NCI-H748 (cell line): Measurements from ENCODE around the gene PRKCE.

ENCODE experiments used
- DNase-seq: peaks from one replicate; lab custom pipeline; 2025; ENCODE audit not compliant: unreplicated experiment; lab: John Stamatoyannopoulos, UW

The PRKCE gene

GRCh38 chr2:45722477-45722876 is 71.0 kb downstream of the PRKCE start:
- no peak for DNase-seq

GRCh38 chr2:45723857-45724256 is 72.4 kb downstream of the PRKCE start:
- DNase-seq: no peak

DNA sequence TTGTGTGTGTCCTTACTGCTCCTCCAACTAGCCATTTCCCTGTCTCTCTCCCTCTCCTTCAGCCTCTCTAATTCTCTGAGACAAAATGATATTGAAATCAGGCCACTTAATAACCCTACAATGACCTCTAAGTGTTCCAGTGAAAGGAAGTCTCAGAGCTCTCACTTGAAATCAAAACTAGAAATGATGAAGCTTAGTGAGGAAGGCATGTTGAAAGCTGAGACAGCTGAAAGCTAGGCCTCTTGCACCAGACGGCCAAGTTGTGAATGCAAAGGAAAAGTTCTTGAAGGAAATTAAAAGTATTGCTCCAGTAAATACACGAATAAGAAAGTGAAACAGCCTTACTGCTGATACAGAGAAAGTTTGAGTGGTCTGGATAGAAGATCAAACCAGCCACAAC is 72.9 kb downstream of the PRKCE start:
- DNase-seq: no peak

DNA sequence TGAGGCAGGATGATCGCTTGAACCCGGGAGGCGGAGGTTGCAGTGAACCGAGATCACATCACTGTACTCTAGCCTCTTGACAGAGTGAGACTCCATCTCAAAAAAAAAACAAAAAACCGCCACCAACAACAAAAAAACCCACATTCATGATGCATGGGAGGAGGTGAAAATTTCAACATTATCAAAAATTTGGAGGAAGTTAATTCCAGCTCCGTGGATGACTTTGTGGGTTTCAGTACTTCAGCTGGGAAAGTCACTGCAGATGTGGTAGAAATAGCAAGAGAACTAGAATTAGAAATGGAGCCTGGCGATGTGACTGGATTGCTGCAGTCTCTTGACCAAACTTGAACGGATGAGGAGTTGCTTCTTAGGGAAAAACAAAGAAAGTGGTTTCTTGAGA is 74.3 kb downstream of the PRKCE start:
- DNase-seq: no peak

DNA sequence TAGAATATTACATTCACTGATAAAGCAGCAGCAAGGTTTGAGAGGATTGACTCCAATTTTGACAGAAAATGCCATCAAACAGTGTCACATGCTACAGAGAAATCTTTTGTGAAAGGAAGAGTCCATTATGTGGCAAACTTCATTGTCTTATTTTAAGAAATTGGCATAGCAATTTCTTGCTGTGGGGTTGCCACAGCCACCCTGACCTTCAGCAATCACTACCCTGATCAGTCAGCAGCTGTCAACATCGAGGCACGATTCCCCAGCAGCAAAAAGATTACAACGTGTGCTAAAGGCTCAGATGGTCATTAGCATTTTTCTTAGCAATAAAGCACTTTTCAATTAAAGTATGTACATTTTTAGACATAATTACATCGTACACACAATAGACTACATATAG is 74.7 kb downstream of the PRKCE start:
- DNase-seq: no peak

DNA sequence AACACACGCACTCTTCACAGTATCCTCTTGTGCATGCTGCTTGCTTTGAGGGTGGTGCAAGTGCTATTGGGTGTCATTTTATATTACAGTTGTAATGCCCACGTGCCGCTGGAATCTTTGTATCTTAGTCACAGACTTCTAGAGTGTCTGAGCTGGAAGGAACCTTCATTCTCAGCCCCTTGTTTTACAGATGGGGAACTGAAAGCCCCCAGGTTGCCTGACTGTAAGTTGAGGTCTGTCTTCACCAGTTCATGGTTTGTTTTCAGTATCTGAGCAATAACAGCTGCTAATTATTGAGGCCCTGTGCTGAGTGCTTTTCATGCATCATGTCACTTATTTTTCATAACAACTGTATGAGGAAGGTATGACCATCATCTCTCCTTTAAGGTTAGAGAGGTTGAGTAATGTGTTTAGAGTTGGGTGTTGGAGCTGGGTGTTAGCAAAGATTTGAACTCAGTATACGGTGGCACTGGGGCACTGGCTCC is 77.0 kb downstream of the PRKCE start:
- no peak for DNase-seq

GRCh38 chr2:45729753-45730512 is 78.5 kb downstream of the PRKCE start:
- DNase-seq: peak; percentile 1

GRCh38 chr2:45731141-45731540 is 79.7 kb downstream of the PRKCE start:
- DNase-seq: no peak

- no peak for DNase-seq
Measured at GRCh38 chr2:45732436-45732835, 81.0 kb downstream of the PRKCE start.

- no peak for DNase-seq
Measured at GRCh38 chr2:45732946-45733345, 81.5 kb downstream of the PRKCE start.

GRCh38 chr2:45734336-45734735 is 82.9 kb downstream of the PRKCE start:
- DNase-seq: no peak

DNA sequence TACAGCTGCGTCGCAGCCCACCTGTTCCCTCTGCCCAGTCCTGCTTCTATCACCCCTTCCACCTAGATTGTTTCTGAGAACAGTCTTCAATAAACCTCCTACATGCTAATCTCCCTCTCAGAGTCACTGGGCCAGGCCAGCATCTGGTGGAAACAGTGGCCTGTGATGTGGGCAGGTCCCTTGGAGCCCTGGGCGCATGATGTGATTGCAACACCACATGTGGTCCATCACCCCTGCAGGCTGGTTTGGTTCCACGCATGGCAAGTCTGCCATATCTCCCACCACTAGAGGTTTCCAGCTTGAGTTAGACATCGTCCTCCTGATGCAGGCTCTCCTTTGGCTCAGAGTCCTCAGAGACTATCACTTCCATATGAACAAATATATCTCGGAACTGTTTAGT is 83.5 kb downstream of the PRKCE start:
- no peak for DNase-seq

DNA sequence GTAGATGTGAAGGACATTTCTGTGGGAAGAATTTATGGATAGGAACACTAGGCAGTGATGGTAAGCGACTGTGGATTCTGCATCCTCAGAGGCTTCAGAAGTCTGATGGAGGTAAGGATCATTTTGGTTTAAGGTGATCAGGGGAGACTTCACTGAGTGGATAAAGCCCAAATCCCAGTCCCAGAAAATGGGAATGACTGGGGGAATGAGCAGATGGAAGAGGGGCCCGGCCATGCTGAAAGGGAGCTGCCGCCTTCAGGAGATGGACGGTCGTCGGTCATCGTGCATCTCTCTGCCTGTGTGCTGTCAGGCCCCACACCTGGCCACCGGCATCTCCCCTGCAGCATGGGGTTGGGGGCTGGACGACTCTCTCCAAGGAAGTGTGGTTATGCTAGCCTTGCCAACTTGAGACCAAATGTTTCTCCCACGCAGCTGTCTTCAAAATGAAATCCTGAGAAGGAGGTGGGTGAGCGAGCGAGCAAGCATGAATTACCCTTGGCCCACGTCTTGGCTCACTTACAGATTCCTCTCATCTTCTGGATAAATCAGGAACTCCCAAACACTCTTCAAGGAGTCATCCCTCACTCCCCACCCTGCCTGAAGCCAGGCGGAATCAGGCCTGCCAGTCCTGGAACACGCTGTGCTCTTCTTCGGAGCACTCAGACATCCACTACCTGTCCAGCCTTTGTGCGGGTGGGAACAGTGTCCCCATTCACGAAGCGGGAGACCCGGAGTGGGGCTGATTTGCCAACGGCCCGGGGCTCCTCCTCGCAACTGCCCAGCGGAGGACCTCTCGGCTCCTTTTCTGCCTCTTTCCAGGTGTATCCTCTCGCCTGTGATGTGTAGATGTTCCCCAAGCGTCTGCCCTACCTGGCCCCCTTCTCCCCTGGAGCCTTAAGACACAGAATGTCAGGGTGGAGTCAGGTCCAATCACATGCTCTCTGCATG is 85.6 kb downstream of the PRKCE start:
- no peak for DNase-seq

DNA sequence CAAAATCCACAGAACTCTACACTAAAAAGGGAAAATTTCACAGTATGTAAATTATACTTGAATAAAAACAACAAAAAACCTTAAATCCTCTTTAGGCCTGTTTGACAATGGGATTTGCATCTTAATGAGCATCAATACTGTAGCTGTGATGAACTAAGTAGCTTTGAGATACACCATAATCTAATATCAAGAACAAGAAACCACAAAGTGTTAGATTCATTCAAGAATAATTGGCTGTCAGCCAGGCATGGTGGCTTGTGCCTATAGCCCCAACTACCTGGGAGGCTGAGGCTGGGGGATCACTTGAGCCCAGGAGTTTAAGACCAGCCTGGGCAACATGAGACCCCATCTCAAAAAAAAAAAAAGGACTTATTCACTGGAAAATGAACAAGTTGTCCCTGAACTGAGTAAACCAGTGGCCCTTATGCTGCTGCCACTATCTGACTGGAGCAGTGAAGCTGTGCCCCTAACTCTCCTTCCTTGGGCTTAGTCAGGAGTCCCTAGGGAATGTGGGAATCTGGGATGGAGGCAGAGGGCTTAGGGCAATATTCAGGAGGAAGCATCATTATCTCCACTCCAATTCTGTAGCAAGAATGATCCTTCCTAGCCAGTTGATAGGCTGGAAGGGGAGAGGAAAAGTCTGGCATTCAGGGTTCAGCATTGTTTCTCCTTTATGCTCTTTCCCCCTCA is 88.5 kb downstream of the PRKCE start:
- no peak for DNase-seq

- DNase-seq: no peak
Measured at GRCh38 chr2:45741161-45741850, 89.8 kb downstream of the PRKCE start.

DNA sequence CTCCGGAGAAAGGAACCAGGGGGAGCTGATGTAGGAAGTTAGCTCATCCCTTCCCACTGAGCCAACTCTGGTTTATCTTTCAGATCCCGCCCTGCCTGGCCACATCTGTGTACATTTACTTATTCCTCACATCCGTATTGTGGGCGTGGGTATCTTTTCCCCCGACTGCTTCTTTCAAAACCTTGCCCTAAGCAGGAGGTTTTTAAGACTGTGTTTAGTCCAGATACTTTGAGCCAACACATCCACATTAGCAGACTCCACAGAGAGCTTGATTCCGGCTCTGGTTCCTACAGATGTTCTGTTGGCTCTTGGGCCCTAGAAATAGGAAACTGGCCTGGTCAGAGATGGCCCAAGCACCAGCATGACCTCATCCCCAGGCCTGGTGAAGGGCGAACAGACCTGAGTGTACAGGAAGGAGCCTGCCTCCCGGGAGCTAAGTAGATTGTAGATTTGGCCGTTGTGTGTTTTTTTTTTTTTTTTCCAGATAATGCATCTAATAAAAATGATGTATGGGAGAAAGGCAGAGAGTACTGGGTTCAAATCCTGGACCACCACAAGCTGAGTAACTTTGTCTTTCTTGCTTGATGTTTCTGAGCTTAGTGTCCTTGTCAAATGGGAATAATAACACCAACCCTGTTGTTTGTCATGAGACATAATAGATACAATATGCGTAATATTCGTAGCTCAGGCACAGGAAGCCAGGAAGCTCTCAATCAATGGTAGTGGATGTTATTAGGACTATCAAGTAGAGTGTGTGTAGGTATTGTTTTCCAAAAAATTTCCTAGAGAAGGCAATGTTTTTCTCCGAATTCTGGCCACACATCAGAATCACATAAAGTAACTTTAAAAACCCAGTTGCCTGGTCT is 92.3 kb downstream of the PRKCE start:
- no peak for DNase-seq

GRCh38 chr2:45745231-45745630 is 93.8 kb downstream of the PRKCE start:
- no peak for DNase-seq

DNA sequence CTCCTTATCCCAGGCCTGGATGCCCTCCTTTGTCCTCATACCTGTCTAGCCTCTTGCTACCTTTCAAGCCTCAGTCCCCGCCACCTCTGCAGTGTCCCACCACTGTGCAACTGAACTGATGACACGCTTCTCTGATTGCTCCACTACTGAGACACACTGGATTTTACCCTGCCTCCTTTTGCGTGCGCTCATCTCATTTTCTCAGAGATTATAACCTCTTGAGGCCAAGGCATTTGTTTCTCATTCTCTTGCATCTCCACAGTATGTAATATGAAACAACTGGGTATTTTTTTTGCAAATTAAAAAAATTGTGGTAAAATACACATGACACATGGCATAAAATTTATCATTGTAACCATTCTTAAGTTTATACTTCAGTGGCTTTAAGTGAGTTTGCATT is 95.4 kb downstream of the PRKCE start:
- DNase-seq: no peak

DNA sequence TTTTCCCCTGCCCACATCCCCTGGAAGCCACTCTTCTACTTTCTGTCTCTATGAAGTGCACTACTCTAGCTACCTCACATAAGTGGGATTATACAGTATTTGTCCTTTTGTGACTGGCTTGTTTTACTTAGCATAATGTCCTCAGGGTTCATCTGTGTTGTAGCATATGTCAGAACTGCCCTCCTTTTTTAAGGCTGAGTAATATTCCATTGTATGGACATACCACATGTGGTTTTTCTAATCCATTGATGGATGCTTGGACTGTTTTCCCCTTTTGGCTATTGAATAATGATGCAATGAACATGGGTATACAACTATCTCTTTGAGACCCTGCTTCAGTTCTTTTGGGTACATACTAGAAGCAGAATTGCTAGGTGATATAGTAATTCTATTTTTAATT is 95.9 kb downstream of the PRKCE start:
- no peak for DNase-seq

DNA sequence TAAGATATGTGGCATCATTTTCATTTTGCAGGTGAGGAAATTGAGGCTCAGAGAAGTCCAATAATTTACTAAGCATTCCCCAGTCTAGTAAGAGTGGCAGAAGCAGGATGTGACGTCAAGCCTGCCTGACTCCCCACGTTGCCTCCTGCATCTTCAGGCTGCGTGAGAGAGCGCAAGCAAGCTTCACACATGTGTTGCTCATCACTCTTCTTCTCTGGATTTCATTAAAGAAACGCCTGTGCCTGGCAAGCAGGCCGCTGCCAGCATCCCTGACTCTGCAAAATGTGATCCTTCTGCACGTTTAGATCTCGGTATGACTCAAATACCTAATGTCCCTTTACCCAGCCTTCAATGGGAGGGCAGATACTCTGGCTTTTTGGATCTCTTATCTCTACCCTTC is 96.8 kb downstream of the PRKCE start:
- DNase-seq: no peak
